Measurements from ENCODE around the gene VPS13A. TPM values are rescaled to one million over a fixed set of nuclear protein-coding genes. Genes with fewer than 3 reads are reported as not detected.
"Not testable (repeated sequence)": the region's sequence is repeated elsewhere in the genome, so short reads cannot be mapped to it uniquely, and the experiment has no call there.

The VPS13A gene
- polyA plus RNA-seq, 4 donors: 21.8 to 39.3 (median 33.0) TPM

GRCh38 chr9:77421506-77422265 lies 244.4 kb downstream of the VPS13A start:
- DNase-seq (ENCODE audit: low read depth in 4 of 4, low spot score in 3 of 4): no peak

- DNase-seq (ENCODE audit: low read depth in 4 of 4, low spot score in 3 of 4): no peak
Measured at GRCh38 chr9:77422969-77423368, 245.6 kb downstream of the VPS13A start.

- no peak for DNase-seq (ENCODE audit: low read depth in 4 of 4, low spot score in 3 of 4)
Measured at GRCh38 chr9:77423841-77424240, 246.5 kb downstream of the VPS13A start.

DNA sequence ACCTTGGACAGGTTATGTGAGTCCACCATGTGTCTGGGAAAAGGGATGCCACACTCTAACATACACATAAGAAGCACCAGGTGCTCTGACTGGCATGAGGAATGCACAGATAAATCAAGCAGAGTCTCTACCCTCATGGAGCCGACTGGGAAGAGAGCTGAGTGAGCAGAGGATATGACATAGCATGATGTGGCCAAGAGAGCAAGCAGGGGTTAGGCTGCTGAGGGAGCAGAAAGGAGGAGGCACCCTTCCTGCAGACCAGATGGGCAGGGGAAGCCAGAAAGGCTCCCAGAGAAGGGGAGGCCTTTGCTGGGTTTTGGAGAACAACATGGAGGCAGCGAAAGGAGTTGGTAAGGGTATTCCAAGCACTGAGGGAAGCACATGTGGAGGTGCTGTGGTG lies 247.7 kb downstream of the VPS13A start:
- DNase-seq (ENCODE audit: low read depth in 4 of 4, low spot score in 3 of 4): no peak

GRCh38 chr9:77426712-77427111 lies 249.4 kb downstream of the VPS13A start:
- DNase-seq (ENCODE audit: low read depth in 4 of 4, low spot score in 3 of 4): no peak

DNA sequence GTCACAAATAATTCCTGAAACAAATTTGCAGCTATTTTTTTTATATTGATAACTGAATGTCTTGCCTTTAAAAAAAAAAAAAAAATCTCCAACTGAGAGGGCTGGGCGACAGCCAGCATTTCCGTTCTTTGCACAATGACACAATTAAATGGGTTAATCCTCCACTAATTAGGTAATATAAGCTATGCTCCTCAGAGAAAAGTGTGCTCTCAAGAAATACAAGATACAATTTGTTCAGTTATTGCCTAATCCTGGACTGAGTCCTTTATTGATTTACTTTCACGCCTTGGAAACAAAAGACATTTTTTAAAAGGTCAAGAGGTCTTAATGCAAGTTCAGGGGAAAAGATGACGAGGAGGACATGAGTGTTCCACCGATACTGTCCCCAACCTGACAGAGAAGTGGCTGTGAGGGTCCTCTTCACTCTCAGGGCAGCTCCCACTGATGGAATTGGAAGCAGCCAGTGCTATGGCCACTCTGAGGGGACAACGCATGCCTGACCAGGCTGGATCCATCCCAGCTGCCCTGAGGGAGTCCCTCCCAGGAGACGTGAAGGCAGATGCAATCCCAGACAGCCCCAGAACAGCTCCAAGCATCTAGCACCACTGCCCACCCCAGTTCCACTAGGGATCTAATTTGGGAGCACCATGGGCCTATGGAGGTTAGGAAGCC lies 250.1 kb downstream of the VPS13A start:
- no peak for DNase-seq (ENCODE audit: low read depth in 4 of 4, low spot score in 3 of 4)

- DNase-seq (ENCODE audit: low read depth in 4 of 4, low spot score in 3 of 4): no peak
Measured at GRCh38 chr9:77429928-77430327, 252.6 kb downstream of the VPS13A start.

DNA sequence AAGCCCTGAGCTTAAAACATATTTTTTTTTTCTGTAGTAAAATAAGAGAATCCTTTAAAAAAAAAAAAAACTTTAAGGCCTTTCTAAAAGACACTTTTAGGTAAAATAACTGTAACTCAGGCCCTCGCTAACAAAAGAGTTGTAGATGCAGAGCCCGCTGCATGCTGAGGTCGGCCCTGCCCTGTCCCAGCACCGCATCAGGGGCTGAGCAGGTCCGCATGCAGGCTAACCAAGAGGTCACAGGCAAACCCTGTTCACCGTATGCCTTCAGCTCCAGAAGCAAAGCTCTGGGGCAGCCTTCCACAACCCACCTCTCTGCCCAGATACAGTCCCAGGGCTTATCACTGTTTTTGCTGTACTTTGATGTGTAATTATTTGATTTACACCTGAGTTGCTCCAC lies 254.7 kb downstream of the VPS13A start:
- DNase-seq (ENCODE audit: low read depth in 4 of 4, low spot score in 3 of 4): no peak

- peak in 3 of 4 donors; percentile 39 to 46 (median 43) for DNase-seq (ENCODE audit: low read depth in 4 of 4, low spot score in 3 of 4)
Measured at GRCh38 chr9:77433675-77434445, 256.5 kb downstream of the VPS13A start.

DNA sequence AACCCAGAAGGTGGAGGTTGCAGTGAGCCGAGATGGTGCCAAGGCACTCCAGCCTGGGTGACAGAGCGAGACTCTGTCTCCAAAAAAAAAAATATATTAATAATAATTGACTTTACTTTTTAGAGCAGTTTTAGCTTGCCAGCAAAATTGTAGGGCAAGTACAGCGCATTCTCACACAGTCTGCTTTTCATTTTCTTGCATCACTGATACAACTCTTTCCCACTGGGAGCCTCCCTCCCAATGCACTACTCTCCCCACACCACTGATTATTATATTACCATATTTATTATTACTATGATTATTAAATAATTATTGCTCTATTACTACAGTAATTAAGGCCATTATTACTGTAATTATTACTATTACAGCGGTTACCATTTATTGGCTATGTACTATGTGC lies 257.9 kb downstream of the VPS13A start:
- DNase-seq (ENCODE audit: low read depth in 4 of 4, low spot score in 3 of 4): no peak

DNA sequence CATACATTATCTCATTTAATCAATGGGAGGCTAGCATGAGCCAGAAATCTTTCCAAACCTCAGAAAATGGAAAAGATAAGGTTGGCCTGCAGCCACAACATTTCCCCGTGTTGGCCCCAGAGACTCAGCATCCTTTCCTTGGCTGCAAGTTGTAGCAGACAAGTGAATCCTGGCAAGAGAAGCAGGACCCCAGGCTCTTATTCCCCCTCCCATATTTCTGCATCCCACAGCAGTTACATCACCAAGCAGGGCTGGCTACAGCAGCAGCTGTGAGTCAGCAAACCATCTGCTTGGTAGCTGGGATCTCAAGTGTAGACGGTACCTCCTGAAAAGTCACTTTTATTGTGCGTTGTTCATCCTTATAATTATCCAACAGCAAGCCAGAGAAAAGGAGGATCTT lies 258.4 kb downstream of the VPS13A start:
- DNase-seq (ENCODE audit: low read depth in 4 of 4, low spot score in 3 of 4): no peak

- DNase-seq (ENCODE audit: low read depth in 4 of 4, low spot score in 3 of 4): no peak
Measured at GRCh38 chr9:77438653-77439052, 261.3 kb downstream of the VPS13A start.

- no peak for DNase-seq (ENCODE audit: low read depth in 4 of 4, low spot score in 3 of 4)
Measured at GRCh38 chr9:77440057-77440456, 262.7 kb downstream of the VPS13A start.

DNA sequence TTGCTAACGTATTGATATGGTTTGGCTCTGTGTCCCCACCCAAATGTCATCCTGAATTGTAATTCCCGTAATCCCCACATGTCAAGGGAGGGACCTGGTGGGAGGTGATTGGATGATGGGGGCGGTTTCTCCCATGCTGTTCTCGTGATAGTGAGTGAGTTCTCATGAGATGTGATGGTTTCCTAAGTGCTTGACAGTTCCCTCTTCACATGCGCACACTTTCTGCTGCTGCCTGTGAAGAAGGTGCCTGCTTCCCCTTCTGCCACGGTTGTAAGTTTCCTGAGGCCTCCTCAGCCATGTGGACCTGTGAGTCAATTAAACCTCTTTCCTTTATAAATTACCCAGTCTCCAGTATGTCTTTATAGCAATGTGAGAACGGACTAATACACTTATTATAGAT lies 263.8 kb downstream of the VPS13A start:
- not testable (repeated sequence) for DNase-seq (ENCODE audit: low read depth in 4 of 4, low spot score in 3 of 4)

DNA sequence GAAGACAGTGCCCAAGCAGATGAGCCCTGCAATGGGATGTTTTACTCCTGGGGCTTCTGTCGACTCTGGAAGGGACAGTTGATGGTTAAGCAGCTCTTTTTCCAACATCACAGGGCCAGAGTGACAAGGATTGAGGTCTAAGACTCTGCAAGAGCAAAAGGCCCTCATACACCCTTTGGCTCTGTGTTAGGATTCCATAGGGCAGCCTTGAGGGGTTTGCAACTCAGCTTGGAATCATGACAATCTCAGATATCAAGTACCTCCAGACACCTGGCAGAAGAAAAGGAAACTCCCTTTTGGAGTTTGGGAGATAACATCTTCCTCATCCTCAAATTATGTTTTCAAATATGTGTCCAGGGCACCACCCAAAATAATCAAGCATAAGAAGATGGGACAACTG lies 265.1 kb downstream of the VPS13A start:
- DNase-seq (ENCODE audit: low read depth in 4 of 4, low spot score in 3 of 4): no peak

DNA sequence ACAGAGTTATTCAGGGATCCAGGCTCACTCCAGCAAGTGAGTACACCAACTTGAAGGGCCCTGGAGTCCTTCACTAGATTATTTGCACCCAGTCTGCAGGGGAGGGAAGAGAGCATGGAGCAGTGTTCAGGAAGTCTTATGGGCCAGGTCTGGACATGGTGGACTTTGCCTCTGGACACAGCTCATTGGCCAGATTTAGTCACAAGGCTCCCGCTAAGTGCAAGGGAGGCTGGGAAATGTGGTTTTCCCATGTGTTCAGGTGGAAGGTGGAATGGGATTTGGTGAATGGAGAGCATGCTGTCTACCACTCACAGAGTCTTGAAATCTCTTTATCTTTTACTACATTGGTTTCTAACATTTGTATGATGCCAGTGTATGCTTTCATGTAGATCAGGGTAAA lies 270.3 kb downstream of the VPS13A start:
- no peak for DNase-seq (ENCODE audit: low read depth in 4 of 4, low spot score in 3 of 4)

- no peak for DNase-seq (ENCODE audit: low read depth in 4 of 4, low spot score in 3 of 4)
Measured at GRCh38 chr9:77449240-77450084, 272.1 kb downstream of the VPS13A start.

DNA sequence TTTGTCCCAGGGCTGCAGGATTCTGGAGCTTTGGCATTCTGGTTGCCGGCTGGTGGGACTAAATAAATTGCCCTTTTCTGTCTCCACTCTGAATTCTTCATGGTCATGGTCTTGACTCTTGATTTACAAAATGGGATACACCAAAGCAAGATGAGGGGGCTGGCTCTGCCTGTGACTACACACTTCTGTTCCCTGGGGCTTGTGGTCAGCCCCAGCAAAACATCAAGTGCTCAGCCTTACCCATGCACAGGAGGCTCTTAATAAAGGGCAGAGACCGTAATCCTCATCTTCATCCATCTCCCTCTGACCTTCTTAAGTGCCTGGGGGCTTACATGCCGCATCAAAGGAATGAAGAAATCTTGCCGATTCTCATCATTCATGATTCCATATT lies 272.7 kb downstream of the VPS13A start:
- DNase-seq (ENCODE audit: low read depth in 4 of 4, low spot score in 3 of 4): no peak

GRCh38 chr9:77451507-77451906 lies 274.2 kb downstream of the VPS13A start:
- DNase-seq (ENCODE audit: low read depth in 4 of 4, low spot score in 3 of 4): no peak

- DNase-seq (ENCODE audit: low read depth in 4 of 4, low spot score in 3 of 4): no peak
Measured at GRCh38 chr9:77453825-77454647, 276.7 kb downstream of the VPS13A start.

Measured in left renal pelvis (tissue), 4 donors.